ENCODE measurements around the gene FGGY. TPM values are rescaled to one million over a fixed set of nuclear protein-coding genes. Genes with fewer than 3 reads are reported as not detected.

FGGY gene
- total and polyA plus RNA-seq, 4 donors, result 16.0 to 67.0 (median 43.4) TPM

GRCh38 chr1:59657873-59658465, 361.1 kb downstream of the FGGY start:
- Histone ChIP-seq H3K36me3 (ENCODE audit: control insufficient read depth in 4 of 4, insufficient read depth in 3 of 4, low read depth in 1 of 4, low read length in 3 of 4) (peaks cover 0 to 6% (median 0%) of the 10 kb centered on the region in 4 donors), H3K27ac (ENCODE audit: low read depth in 1 of 2, low read length in 2 of 2) (no peak overlapping the region), H3K9ac (ENCODE audit: low read depth in 1 of 2, low read length in 2 of 2) (no peak overlapping the region), H3K27me3 (ENCODE audit: control insufficient read depth in 4 of 4, insufficient read depth in 4 of 4, low read length in 3 of 4) (no peaks in the 10 kb centered on the region), H3K9me3 (ENCODE audit: control insufficient read depth in 4 of 4, low read length in 3 of 4) (no peaks in the 10 kb centered on the region), H3K4me1 (ENCODE audit: control insufficient read depth in 4 of 4, insufficient read depth in 4 of 4, low read length in 3 of 4) (no peaks in the 10 kb centered on the region), H3K4me3 (ENCODE audit: low read depth in 1 of 3, low read length in 3 of 3) (no peak overlapping the region)
- no peak for DNase-seq (ENCODE audit: low spot score)
- TF ChIP-seq CTCF (IDR thresholded peaks at IDR 0.05; ENCODE audit: low read depth, low read length, missing input control), result no peak
- no peak for TF ChIP-seq ATF3 (IDR thresholded peaks at IDR 0.05)
- no peak for TF ChIP-seq FOXA1 (IDR thresholded peaks at IDR 0.05)
- no peak for TF ChIP-seq ZBTB33 (IDR thresholded peaks at IDR 0.05)
- 96% methylated on average over 3 of the region's 3 CpGs for WGBS

GRCh38 chr1:59664166-59664565, 367.3 kb downstream of the FGGY start:
- Histone ChIP-seq H3K36me3 (ENCODE audit: control insufficient read depth in 4 of 4, insufficient read depth in 3 of 4, low read depth in 1 of 4, low read length in 3 of 4) (peaks cover 0 to 16% (median 6%) of the 10 kb centered on the region in 4 donors), H3K27me3 (ENCODE audit: control insufficient read depth in 4 of 4, insufficient read depth in 4 of 4, low read length in 3 of 4) (no peaks in the 10 kb centered on the region), H3K4me1 (ENCODE audit: control insufficient read depth in 4 of 4, insufficient read depth in 4 of 4, low read length in 3 of 4) (peaks cover 0 to 2% (median 0%) of the 10 kb centered on the region in 4 donors), H3K4me3 (ENCODE audit: low read depth in 1 of 3, low read length in 3 of 3) (no peak overlapping the region), H3K9me3 (ENCODE audit: control insufficient read depth in 4 of 4, low read length in 3 of 4) (no peaks in the 10 kb centered on the region), H3K9ac (ENCODE audit: low read depth in 1 of 2, low read length in 2 of 2) (no peak overlapping the region), H3K27ac (ENCODE audit: low read depth in 1 of 2, low read length in 2 of 2) (no peak overlapping the region)
- WGBS, result 90% methylated on average over 6 of the region's 6 CpGs
- no peak for TF ChIP-seq NR2F2 (IDR thresholded peaks at IDR 0.05)
- no peak for TF ChIP-seq EGR1 (IDR thresholded peaks at IDR 0.05; ENCODE audit: low read depth in 2 of 2)
- no peak for TF ChIP-seq CTCF (IDR thresholded peaks at IDR 0.05; ENCODE audit: low read depth, low read length, missing input control)
- no peak for TF ChIP-seq HNF4A (conservative IDR thresholded peaks at IDR 0.05)
- no peak for TF ChIP-seq REST (IDR thresholded peaks at IDR 0.05)
- TF ChIP-seq YY1 (IDR thresholded peaks at IDR 0.05), result no peak
- no peak for TF ChIP-seq FOXA2 (IDR thresholded peaks at IDR 0.05)
- TF ChIP-seq HNF4G (IDR thresholded peaks at IDR 0.05), result no peak
- TF ChIP-seq ATF3 (IDR thresholded peaks at IDR 0.05), result no peak
- TF ChIP-seq RXRA (IDR thresholded peaks at IDR 0.05), result no peak
- TF ChIP-seq MAX (IDR thresholded peaks at IDR 0.05), result no peak
- TF ChIP-seq JUND (IDR thresholded peaks at IDR 0.05), result no peak
- TF ChIP-seq GABPA (IDR thresholded peaks at IDR 0.05 in 1 of 2, conservative IDR thresholded peaks at IDR 0.05 in 1 of 2), result no peak
- TF ChIP-seq SP1 (IDR thresholded peaks at IDR 0.05), result no peak
- TF ChIP-seq TAF1 (conservative IDR thresholded peaks at IDR 0.05), result no peak
- TF ChIP-seq FOXA1 (IDR thresholded peaks at IDR 0.05), result no peak
- TF ChIP-seq ZBTB33 (IDR thresholded peaks at IDR 0.05), result no peak
- no peak for TF ChIP-seq RAD21 (IDR thresholded peaks at IDR 0.05)
- DNase-seq (ENCODE audit: low spot score), result no peak

Data from liver (tissue), 9 donors.